WI38 (cell line): ENCODE measurements around the gene RIMS4.

Experiments
- H3K4me3 ChIP-seq: 2 replicates; pipeline ENCODE4 v1.5.1; 2011; ENCODE audit warnings: low read depth, mild to moderate bottlenecking, control low read depth, low read length
- CTCF ChIP-seq: IDR thresholded peaks from 2 replicates; pipeline ENCODE4 v1.5.1; 2012; ENCODE audit warnings: low read depth, mild to moderate bottlenecking, control low read depth, low read length

The RIMS4 gene

DNA sequence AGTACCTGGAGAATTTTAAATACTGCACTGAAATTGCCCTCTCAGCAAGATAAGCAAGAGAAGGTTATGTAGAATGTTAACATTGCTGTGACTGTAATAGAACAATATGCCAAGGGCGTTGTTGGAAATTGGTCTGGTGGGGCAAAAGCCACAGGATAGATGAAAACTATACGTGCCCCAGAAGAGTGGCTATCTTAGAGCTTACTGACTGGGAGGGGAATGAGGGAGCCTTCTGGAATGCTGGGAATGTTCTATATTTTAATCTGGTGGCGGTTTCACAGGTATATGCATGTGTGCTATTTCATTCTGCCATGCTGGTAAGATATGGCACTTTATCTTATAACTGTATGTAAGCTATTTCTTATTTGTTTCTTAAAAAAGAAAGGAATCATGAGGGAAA lies 39.9 kb upstream of the RIMS4 start:
- TF ChIP-seq CTCF = no peak
- no peak overlapping the region for H3K4me3 ChIP-seq

DNA sequence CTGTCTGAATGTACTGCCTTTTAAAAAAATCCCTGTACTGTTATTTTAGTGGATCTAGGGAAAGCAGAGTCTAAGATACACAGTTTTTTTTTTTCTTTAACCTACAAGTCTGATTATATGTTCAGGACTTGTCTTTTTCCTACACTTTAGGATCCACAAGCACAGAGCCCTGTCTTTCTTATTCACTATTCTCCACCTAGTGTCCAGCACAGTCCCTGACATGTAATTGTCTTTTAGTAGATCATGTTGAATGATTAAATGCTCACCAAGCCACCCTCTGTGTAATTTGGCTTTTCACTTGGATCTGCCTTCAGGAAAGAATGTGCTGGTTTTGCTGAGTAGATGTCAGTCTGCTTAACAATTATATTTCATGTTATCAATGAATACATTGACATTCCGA lies 39.4 kb upstream of the RIMS4 start:
- H3K4me3 ChIP-seq = no peak overlapping the region
- no peak for TF ChIP-seq CTCF

DNA sequence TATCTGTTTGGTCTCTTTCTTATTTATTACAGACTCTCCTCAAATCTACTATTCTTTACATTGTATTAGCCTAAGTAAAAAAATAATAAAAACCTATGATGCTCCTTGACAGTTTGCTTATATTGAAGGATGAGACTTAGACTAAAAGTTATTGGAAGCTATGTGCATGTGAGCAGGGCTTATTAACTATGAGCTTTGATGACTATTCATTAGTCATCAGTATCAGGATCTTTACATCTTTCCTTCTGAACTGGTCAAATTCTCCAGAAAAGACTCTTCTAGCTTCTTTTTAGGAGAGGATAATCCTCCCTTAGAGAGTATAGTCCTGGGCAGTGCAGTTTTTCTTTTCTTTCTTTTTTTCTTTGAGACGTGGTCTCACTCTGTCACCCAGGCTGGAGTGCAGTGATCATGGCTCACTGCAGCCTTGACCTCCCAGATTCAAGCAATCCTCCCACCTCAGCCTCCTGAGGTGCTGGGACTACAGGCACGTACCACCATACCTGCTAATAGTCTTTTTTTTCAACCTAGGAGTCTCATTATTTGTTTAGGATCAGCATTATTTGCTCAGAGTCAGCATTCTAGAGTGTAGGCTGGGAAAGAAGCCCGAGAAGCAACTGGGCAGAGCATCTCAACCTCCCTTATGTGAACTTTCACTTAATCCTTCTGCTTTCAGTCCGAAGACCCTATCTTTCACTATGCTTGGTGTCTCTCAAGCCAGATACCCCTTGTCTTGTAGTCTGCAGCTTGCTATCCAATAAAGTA lies 38.1 kb upstream of the RIMS4 start:
- no peak overlapping the region for H3K4me3 ChIP-seq
- TF ChIP-seq CTCF = no peak

GRCh38 chr20:44843876-44844275 lies 33.5 kb upstream of the RIMS4 start:
- no peak overlapping the region for H3K4me3 ChIP-seq
- no peak for TF ChIP-seq CTCF

DNA sequence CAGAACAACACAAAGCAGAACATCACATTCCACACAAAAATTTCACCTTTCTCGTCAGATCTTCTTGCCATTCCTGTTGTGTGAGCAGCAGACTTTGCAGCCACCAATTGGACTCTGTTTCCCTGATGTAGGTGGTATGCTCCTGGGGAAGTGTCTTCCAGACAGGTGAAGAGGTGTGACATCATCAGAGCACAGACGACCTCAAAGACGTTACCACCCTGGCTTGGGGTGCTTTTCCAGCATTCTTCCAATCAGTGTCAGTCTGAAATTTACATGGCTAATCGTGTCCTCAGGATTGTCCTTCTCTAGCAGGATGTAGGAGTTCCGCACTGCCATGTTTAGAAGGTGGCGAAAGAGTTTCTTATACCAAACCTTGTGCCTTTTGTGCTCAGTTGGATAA lies 31.6 kb upstream of the RIMS4 start:
- H3K4me3 ChIP-seq = no peak overlapping the region
- no peak for TF ChIP-seq CTCF

DNA sequence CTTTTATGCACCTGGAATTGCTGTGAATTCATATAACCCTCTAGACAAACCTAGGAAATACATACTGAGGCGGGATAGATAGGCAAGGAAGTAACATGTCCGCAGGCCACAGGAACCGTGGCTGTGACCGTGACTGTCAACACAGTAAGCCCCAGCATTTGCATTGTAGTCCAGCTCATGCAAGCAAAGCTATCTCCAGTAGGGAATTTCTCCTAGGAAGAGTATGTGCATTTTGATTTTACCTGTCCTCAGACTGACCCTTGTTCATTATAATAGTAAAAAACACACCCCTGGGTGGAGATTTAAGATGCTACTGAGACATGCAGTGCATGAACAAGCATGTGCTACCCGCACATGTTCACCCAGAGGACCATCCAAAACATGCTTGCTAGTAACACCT lies 30.5 kb upstream of the RIMS4 start:
- TF ChIP-seq CTCF = no peak
- H3K4me3 ChIP-seq = no peak overlapping the region

GRCh38 chr20:44839481-44839880 lies 29.1 kb upstream of the RIMS4 start:
- H3K4me3 ChIP-seq = no peak overlapping the region
- TF ChIP-seq CTCF = no peak
